Measurements from ENCODE around the gene GJB6.

Gene GJB6

GRCh38 chr13:20227288-20227687, 4.8 kb downstream of the GJB6 start:
- no peak for DNase-seq

GRCh38 chr13:20222553-20222952, 9.6 kb downstream of the GJB6 start:
- DNase-seq, result no peak

DNA sequence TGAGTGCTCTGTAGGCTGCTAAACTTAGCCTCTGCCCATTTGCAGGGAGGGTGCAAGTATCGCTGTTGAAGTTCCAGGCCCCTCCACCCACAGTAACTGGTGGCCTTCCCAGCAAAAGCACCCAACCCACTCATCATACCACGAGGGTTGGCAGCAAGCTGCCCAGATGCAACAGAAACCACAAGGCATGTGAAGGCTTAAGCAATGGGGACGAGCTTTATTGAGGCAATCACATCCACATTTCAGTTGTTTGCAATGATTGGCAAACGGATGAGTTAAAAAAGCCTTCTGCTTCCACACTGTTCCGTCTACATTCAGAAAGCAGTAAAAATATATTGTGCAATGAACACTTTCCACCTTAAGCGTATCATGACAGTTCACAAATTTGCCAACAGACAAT, 10.3 kb downstream of the GJB6 start:
- no peak for DNase-seq

DNA sequence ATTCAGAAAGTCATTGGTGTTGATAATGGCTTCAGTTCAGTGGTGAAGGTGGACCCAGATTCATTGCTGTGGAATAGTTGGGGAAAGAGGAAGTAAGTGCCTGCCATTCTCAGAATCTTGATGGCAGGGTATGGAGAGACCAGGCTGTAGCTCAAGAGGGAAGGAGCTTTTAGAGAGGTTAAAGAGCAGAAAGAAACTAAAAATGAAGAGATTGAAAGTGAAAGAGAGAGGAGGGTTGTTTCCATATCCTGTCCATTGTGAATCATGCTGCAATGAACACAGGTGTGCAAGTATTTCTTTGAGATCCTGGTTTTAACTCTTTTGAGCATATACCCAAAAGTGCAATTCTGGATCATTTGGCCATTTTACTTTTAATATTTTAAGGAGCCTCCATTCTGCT, 12.5 kb downstream of the GJB6 start:
- DNase-seq, result no peak

DNA sequence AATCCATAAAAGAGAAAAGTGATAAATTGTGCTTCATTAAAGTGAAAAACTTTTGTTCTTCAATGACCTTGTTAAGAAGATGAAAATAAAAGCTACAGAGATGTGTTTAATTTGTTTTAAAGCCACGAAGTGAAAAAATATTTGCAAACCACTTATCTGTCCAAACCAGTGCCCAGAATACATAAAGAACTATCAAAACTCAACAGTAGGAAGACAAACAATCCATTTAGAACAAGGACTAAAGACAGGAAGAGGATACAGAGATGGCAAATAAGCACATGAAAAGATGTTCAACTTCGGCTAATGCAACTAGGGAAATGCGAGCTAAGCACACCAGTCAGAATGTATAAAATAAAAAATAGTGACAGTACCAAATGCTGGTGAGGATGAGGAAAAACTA, 15.0 kb downstream of the GJB6 start:
- no peak for DNase-seq

GRCh38 chr13:20209948-20210347, 22.2 kb downstream of the GJB6 start:
- no peak for DNase-seq

- no peak for DNase-seq
Observed at GRCh38 chr13:20206698-20207235, 25.4 kb downstream of the GJB6 start.

DNA sequence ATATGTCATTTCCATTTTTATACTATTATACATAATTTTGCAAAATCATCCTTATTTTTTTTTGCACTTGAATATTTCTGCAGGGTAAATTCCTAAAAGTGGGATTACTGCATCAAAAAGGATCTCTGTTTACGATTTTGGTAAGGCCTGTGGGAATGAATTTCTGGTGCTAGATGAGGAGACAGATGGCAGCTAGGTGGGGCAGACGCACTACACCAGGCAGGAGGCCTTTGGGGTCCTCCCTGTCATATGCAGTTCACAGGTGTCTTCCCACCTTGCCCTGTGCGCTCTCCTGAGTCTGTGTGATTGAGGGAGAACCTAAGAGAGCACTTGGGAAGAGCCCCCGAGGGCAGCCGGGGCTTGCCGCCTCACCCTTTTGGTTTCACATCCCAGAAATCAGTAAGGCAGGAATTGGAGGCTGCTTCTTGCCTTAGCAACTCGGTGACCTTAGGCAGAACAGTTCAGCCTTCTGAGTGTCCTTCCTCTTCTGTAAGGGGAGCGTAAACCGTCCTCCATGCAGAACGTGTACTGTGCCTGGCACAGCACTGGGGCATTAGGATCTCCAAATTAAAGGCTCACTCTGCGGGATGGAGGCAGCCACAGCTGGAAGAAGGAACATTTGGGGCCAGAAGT, 25.9 kb downstream of the GJB6 start:
- no peak for DNase-seq

GRCh38 chr13:20198781-20199180, 33.3 kb downstream of the GJB6 start:
- DNase-seq, result no peak

GRCh38 chr13:20197361-20197834, 34.7 kb downstream of the GJB6 start:
- peak; percentile 46 for DNase-seq

- DNase-seq, result peak; percentile 28
Observed at GRCh38 chr13:20195801-20196200, 36.3 kb downstream of the GJB6 start.

DNA sequence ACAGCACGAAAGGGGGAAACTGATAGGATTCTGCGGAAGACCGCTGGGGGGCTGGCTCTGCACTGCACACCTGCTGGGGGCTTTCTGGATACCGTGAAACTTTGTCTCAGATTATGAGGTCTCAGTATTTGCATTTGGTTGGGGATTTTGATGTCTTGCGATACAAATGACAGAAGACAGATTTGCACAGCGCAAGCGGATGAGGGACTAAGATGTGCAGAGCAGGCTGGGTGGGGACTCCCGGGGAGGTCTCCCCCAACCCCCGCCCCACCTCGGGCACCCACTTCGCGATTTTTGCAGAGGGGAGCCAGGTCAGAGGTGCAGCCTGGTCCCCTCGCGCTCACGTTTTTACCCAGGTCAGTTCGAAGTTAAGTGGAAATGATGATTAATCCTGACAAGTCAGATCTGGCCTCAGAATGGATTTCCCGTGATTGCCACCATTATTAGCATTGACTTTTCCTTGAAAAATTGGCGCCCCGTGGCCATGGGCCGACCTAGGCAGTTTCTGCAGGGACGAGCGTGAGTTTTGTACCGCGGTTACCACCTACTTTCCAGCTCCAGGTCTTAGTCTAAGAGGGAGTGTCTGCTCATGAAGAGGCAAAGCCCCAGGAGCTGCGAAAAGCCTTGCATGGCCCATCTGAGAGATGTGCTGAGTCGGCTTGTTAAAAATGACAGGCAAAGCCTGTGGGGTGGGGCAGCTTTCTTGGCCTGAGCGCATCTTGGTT, 38.0 kb downstream of the GJB6 start:
- no peak for DNase-seq

DNA sequence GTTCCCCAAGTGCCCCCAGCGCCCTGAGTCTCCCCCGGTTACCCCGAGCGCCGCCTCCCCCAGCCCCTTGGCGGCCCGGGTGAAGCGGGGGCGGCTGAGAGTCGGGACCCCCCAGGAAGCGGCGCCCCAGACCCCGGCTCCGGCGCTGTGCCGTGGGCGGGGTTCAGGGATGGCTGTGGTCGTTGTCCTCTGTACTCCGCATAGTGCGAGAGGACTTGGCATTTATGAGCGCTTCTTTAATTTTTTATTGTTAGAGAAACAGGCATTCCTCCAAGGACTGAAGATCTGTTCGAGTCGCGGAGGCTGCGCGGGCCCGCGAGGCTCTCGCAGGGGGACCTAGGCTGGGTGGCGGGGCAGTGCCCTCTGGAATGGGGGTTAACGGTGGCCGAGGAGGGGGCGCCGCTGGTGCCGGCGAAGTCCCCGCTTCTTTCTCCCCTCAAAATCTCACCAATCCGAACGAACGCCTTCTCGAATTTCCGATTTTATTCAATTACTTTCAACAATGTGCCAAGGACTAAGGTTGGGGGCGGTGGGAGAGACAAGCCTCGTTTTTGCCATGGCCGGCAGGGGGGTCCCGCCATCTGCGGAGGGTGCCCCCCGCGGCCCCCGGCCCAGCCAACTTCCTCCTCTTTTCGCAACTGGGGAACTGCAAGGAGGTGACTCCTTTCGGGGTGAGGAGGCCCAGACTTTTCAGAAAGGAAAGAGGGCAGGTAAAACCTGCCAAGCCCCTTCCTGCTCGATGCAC, 38.8 kb downstream of the GJB6 start:
- DNase-seq, result no peak

GRCh38 chr13:20192836-20193161, 39.3 kb downstream of the GJB6 start, which contains the start of gene GJB2:
TSS of gene GJB2 (minus strand) at chr13:20192938. CDS start at chr13:20189581, 3,357 bp downstream.
- no peak for DNase-seq

GRCh38 chr13:20192158-20192835, 39.8 kb downstream of the GJB6 start:
- no peak for DNase-seq

GRCh38 chr13:20191311-20192157, 40.6 kb downstream of the GJB6 start:
- no peak for DNase-seq

GRCh38 chr13:20190481-20191310, 41.4 kb downstream of the GJB6 start:
- peak; percentile 78 for DNase-seq

- no peak for DNase-seq
Observed at GRCh38 chr13:20190076-20190475, 42.0 kb downstream of the GJB6 start.

GRCh38 chr13:20188667-20189553, 43.2 kb downstream of the GJB6 start:
- no peak for DNase-seq

DNA sequence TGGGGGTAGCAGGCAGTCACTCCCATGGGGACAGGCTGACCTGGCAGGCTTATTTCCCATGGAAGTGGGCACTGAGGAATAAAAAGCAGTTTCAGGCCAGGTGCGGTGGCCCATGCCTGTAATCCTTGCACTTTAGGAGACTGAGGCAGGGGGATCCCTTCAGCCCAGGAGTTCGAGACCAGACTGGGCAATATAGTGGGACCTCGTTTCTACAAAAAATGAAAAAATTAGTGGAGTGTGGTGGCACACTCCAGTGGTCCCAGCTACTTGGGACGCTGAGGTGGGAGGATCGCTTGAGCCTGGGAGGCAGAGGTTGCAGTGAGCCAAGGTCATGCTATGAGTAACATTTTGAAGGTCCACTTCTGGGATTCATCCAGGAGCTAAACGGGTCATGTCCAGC, 45.3 kb downstream of the GJB6 start:
- no peak for DNase-seq

All from fibroblast of skin of scalp (primary cell).